Neuronal stem cell (in vitro differentiated cells): Measurements from ENCODE around the gene WNK3.

Experiments used
- DNase-seq: peaks from one replicate; pipeline ENCODE4 v3.0.0-alpha.2; 2013; ENCODE audit warnings: low spot score
- H2AFZ ChIP-seq: one replicate; pipeline ENCODE4 v1.6.1; 2013; ENCODE audit warnings: mild to moderate bottlenecking, low read length, inconsistent platforms
- H2AK5ac ChIP-seq: 2 replicates; pipeline ENCODE4 v1.6.1; 2013; ENCODE audit warnings: low read depth, mild to moderate bottlenecking, inconsistent platforms, low read length, moderate library complexity, mixed read lengths
- H2BK120ac ChIP-seq: 2 replicates; pipeline ENCODE4 v1.6.1; 2013; ENCODE audit warnings: low read depth, mild to moderate bottlenecking, inconsistent platforms, low read length, moderate library complexity, mixed read lengths
- H2BK12ac ChIP-seq: one replicate; pipeline ENCODE4 v1.6.1; 2013; ENCODE audit warnings: low read length, inconsistent platforms
- H2BK15ac ChIP-seq: 2 replicates; pipeline ENCODE4 v1.6.1; 2013; ENCODE audit warnings: mild to moderate bottlenecking, low read length, inconsistent platforms, mixed read lengths
- H2BK5ac ChIP-seq: one replicate; pipeline ENCODE4 v1.6.1; 2013; ENCODE audit warnings: inconsistent platforms, mild to moderate bottlenecking, low read length, moderate library complexity
- H3K14ac ChIP-seq: one replicate; pipeline ENCODE4 v1.6.1; 2013; ENCODE audit warnings: low read length, inconsistent platforms
- H3K18ac ChIP-seq: 2 replicates; pipeline ENCODE4 v1.6.1; 2013; ENCODE audit warnings: low read length, inconsistent platforms
- H3K23ac ChIP-seq: 2 replicates; pipeline ENCODE4 v1.6.1; 2013; ENCODE audit warnings: low read depth, mild to moderate bottlenecking, mixed read lengths, low read length, inconsistent platforms; ENCODE audit not compliant: poor library complexity
- H3K27ac ChIP-seq: replicated peaks from 3 replicates; pipeline ENCODE4 v1.5.1; 2013; ENCODE audit warnings: low read length, inconsistent platforms
- H3K27me3 ChIP-seq, 3 experiments: 2 replicates each; pipeline ENCODE4 v1.6.1; 2013; ENCODE audit warnings: low read length in 3 of 3, mild to moderate bottlenecking in 2 of 3, inconsistent platforms in 1 of 3, low read depth in 1 of 3, mixed read lengths in 1 of 3, moderate library complexity in 1 of 3; ENCODE audit not compliant: control insufficient read depth in 3 of 3, insufficient read depth in 3 of 3
- H3K36me3 ChIP-seq, 2 donors: replicated peaks in 1 of 2; 2 replicates each; pipeline ENCODE4 v1.6.1; 2013; ENCODE audit warnings: low read length in 2 of 2; ENCODE audit not compliant: control insufficient read depth in 2 of 2, insufficient read depth in 2 of 2
- H3K4ac ChIP-seq: 2 replicates; pipeline ENCODE4 v1.6.1; 2013; ENCODE audit warnings: inconsistent platforms, mild to moderate bottlenecking, low read length, moderate library complexity
- H3K4me1 ChIP-seq, 2 donors: 1 replicate in 1 of 2; 2 replicates in 1 of 2; pipeline ENCODE4 v1.6.1; 2013; ENCODE audit warnings: low read length in 2 of 2, low read depth in 1 of 2; ENCODE audit not compliant: control insufficient read depth in 2 of 2, insufficient read depth in 1 of 2
- H3K4me2 ChIP-seq: one replicate; pipeline ENCODE4 v1.6.1; 2013; ENCODE audit warnings: mild to moderate bottlenecking, low read length, inconsistent platforms; ENCODE audit not compliant: insufficient read depth, poor library complexity, severe bottlenecking
- H3K4me3 ChIP-seq, 2 donors: 2 replicates each; pipeline ENCODE4 v1.5.1; 2013; ENCODE audit warnings: low read length in 2 of 2, mild to moderate bottlenecking in 2 of 2, inconsistent platforms in 1 of 2, moderate library complexity in 1 of 2
- H3K79me1 ChIP-seq: one replicate; pipeline ENCODE4 v1.6.1; 2013; ENCODE audit warnings: low read depth, mild to moderate bottlenecking, inconsistent platforms, low read length, moderate library complexity
- H3K9ac ChIP-seq: one replicate; pipeline ENCODE4 v1.6.1; 2013; ENCODE audit warnings: mild to moderate bottlenecking, low read depth, low read length, inconsistent platforms; ENCODE audit not compliant: poor library complexity
- H3K9me3 ChIP-seq, 2 donors: replicated peaks in 1 of 2; 2 replicates each; pipeline versions ENCODE3 to v1.6.1; 2013; ENCODE audit warnings: low read length in 2 of 2, mild to moderate bottlenecking in 2 of 2, inconsistent platforms in 1 of 2, low read depth in 1 of 2, mixed read lengths in 1 of 2, moderate library complexity in 1 of 2; ENCODE audit not compliant: control insufficient read depth in 2 of 2, insufficient read depth in 1 of 2
- H4K8ac ChIP-seq: one replicate; pipeline ENCODE4 v1.6.1; 2013; ENCODE audit warnings: low read depth, mild to moderate bottlenecking, inconsistent platforms, low read length, moderate library complexity
- H4K91ac ChIP-seq: one replicate; pipeline ENCODE4 v1.6.1; 2013; ENCODE audit warnings: low read length, low read depth, mild to moderate bottlenecking, inconsistent platforms; ENCODE audit not compliant: poor library complexity
- WGBS, 2 donors: extraction: QIAGEN DNeasy Blood & Tissue Kit; methylation state at CpG; one replicate each; pipeline ENCODE4 v1.1.7; 2013; ENCODE audit warnings: missing lambda C conversion rate in 2 of 2, mixed read lengths in 1 of 2; ENCODE audit not compliant: insufficient read length in 2 of 2, insufficient replicate concordance in 1 of 2; ENCODE audit errors: extremely low coverage in 2 of 2; 5-methylcytosine and 5-hydroxymethylcytosine counted together

WNK3 gene

GRCh38 chrX:54173791-54174190 is 184.1 kb downstream of the WNK3 start:
- Histone ChIP-seq H3K27me3 (no peaks in the 10 kb centered on the region), H2BK5ac (no peak overlapping the region), H2AFZ (no peak overlapping the region), H2BK12ac (no peak overlapping the region), H3K9ac (no peak overlapping the region), H2BK15ac (no peak overlapping the region), H3K4me2 (no peak overlapping the region), H3K4me3 (no peak overlapping the region), H3K9me3 (no peaks in the 10 kb centered on the region), H2AK5ac (no peak overlapping the region), H3K18ac (no peak overlapping the region), H3K36me3 (peaks cover 3 to 53% of the 10 kb centered on the region in 2 donors), H3K23ac (no peak overlapping the region), H3K79me1 (no peaks in the 10 kb centered on the region), H3K4me1 (no peaks in the 10 kb centered on the region), H4K8ac (no peak overlapping the region), H3K27ac (no peak overlapping the region), H4K91ac (no peak overlapping the region), H3K4ac (no peak overlapping the region), H3K14ac (no peak overlapping the region), H2BK120ac (no peak overlapping the region)
- no CpG with 5 or more reads among the region's 3 CpGs for WGBS, 2 donors
- DNase-seq = no peak

GRCh38 chrX:54172455-54172854 is 185.4 kb downstream of the WNK3 start:
- H3K79me1 ChIP-seq = no peaks in the 10 kb centered on the region
- no peak overlapping the region for H2BK5ac ChIP-seq
- no peak for DNase-seq
- H4K91ac ChIP-seq = no peak overlapping the region
- peaks cover 3 to 43% of the 10 kb centered on the region in 2 donors for H3K36me3 ChIP-seq
- H2BK120ac ChIP-seq = no peak overlapping the region
- no peak overlapping the region for H2BK12ac ChIP-seq
- H3K27ac ChIP-seq = no peak overlapping the region
- H3K9ac ChIP-seq = no peak overlapping the region
- no peak overlapping the region for H3K23ac ChIP-seq
- no peak overlapping the region for H3K18ac ChIP-seq
- no peak overlapping the region for H4K8ac ChIP-seq
- no peaks in the 10 kb centered on the region for H3K27me3 ChIP-seq
- H3K4me1 ChIP-seq = no peaks in the 10 kb centered on the region
- H3K14ac ChIP-seq = no peak overlapping the region
- H3K4ac ChIP-seq = no peak overlapping the region
- WGBS, 2 donors = no CpG with 5 or more reads among the region's 3 CpGs
- H3K4me3 ChIP-seq = no peak overlapping the region
- H2AFZ ChIP-seq = no peak overlapping the region
- no peak overlapping the region for H2AK5ac ChIP-seq
- H2BK15ac ChIP-seq = no peak overlapping the region
- H3K9me3 ChIP-seq = no peaks in the 10 kb centered on the region
- no peak overlapping the region for H3K4me2 ChIP-seq

GRCh38 chrX:54171527-54172250 is 186.2 kb downstream of the WNK3 start:
- no peak overlapping the region for H3K4me3 ChIP-seq
- H4K91ac ChIP-seq = no peak overlapping the region
- H2BK120ac ChIP-seq = no peak overlapping the region
- H3K14ac ChIP-seq = no peak overlapping the region
- peaks cover 3 to 35% of the 10 kb centered on the region in 2 donors for H3K36me3 ChIP-seq
- no CpG with 5 or more reads among the region's 4 CpGs for WGBS, 2 donors
- no peak overlapping the region for H3K9ac ChIP-seq
- H4K8ac ChIP-seq = no peak overlapping the region
- H3K27ac ChIP-seq = no peak overlapping the region
- no peak overlapping the region for H2BK5ac ChIP-seq
- no peak overlapping the region for H3K23ac ChIP-seq
- no peak overlapping the region for H2AFZ ChIP-seq
- H2BK12ac ChIP-seq = no peak overlapping the region
- no peaks in the 10 kb centered on the region for H3K4me1 ChIP-seq
- no peak for DNase-seq
- H3K18ac ChIP-seq = no peak overlapping the region
- H2BK15ac ChIP-seq = no peak overlapping the region
- H3K9me3 ChIP-seq = no peaks in the 10 kb centered on the region
- H3K79me1 ChIP-seq = no peaks in the 10 kb centered on the region
- no peak overlapping the region for H3K4ac ChIP-seq
- no peak overlapping the region for H3K4me2 ChIP-seq
- H2AK5ac ChIP-seq = no peak overlapping the region
- no peaks in the 10 kb centered on the region for H3K27me3 ChIP-seq

GRCh38 chrX:54171091-54171490 is 186.8 kb downstream of the WNK3 start:
- no peaks in the 10 kb centered on the region for H3K4me1 ChIP-seq
- H3K27ac ChIP-seq = no peak overlapping the region
- H2BK12ac ChIP-seq = no peak overlapping the region
- H4K91ac ChIP-seq = no peak overlapping the region
- H3K14ac ChIP-seq = no peak overlapping the region
- H2AK5ac ChIP-seq = no peak overlapping the region
- H3K4me2 ChIP-seq = no peak overlapping the region
- H3K79me1 ChIP-seq = no peaks in the 10 kb centered on the region
- H4K8ac ChIP-seq = no peak overlapping the region
- no peak overlapping the region for H3K23ac ChIP-seq
- no peak overlapping the region for H3K4ac ChIP-seq
- no peaks in the 10 kb centered on the region for H3K27me3 ChIP-seq
- peaks cover 3 to 31% of the 10 kb centered on the region in 2 donors for H3K36me3 ChIP-seq
- no peak overlapping the region for H2AFZ ChIP-seq
- no peak overlapping the region for H2BK120ac ChIP-seq
- no peak overlapping the region for H3K4me3 ChIP-seq
- DNase-seq = no peak
- no peak overlapping the region for H3K18ac ChIP-seq
- no peak overlapping the region for H3K9ac ChIP-seq
- no peak overlapping the region for H2BK5ac ChIP-seq
- H3K9me3 ChIP-seq = no peaks in the 10 kb centered on the region
- H2BK15ac ChIP-seq = no peak overlapping the region
